ENCODE data around the gene RABGAP1L.

DNA sequence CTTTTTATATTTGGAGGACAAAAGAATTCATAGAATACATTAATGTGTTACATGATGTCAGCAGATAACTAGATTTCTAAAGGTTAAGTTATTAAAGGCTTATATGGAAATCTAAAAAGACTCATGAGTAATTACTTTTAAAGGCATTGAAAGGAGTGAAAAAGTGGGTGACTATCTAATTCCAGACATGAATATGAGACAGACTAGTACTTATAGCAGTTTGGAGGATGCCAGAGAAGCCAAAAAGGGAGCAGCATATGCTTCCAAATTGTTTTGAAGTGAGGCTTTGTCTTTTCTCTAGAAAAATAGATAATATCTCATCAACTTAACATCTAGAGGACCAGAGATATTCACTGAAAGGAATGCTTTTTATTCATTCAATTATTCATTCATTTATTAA lies 564.9 kb downstream of the RABGAP1L start:
- TF ChIP-seq, protein P1, sequence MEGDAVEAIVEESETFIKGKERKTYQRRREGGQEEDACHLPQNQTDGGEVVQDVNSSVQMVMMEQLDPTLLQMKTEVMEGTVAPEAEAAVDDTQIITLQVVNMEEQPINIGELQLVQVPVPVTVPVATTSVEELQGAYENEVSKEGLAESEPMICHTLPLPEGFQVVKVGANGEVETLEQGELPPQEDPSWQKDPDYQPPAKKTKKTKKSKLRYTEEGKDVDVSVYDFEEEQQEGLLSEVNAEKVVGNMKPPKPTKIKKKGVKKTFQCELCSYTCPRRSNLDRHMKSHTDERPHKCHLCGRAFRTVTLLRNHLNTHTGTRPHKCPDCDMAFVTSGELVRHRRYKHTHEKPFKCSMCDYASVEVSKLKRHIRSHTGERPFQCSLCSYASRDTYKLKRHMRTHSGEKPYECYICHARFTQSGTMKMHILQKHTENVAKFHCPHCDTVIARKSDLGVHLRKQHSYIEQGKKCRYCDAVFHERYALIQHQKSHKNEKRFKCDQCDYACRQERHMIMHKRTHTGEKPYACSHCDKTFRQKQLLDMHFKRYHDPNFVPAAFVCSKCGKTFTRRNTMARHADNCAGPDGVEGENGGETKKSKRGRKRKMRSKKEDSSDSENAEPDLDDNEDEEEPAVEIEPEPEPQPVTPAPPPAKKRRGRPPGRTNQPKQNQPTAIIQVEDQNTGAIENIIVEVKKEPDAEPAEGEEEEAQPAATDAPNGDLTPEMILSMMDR (IDR thresholded peaks at IDR 0.05; ENCODE audit: insufficient read depth, low read length, poor library complexity, severe bottlenecking) = no peak
- no peak for TF ChIP-seq EZH2phosphoT487 (conservative IDR thresholded peaks at IDR 0.05; ENCODE audit: low read length)
